Endothelial cell of umbilical vein (primary cell): ENCODE measurements around the gene XYLB. TPM values are rescaled to one million over a fixed set of nuclear protein-coding genes. Genes with fewer than 3 reads are reported as not detected.

Experiments
- BruUV-seq: library from RNA; stranded (reverse); fragments of 400-500 nt; replicated peaks from 2 replicates; lab custom pipeline; 2021; lab: Mats Ljungman, UMichigan
- CTCF ChIA-PET: fragments of 300-600, 350-600 bp; sonication (Branson Sonifier 250); formaldehyde crosslinking; loops from one replicate; lab custom pipeline; 2021; ENCODE audit warnings: antibody characterized with exemption, inconsistent platforms; lab: Charles Lee
- POLR2A ChIA-PET: fragments of 300-600, 350-600 bp; sonication (Branson Sonifier 250); formaldehyde crosslinking; loops from one replicate; lab custom pipeline; 2021; ENCODE audit warnings: antibody characterized with exemption, inconsistent platforms; lab: Charles Lee
- DNase-seq: peaks from one replicate; pipeline ENCODE4 v3.0.0-alpha.2; 2011; ENCODE audit warnings: low read depth, low spot score
- FAIRE-seq: peaks from 2 replicates; lab custom pipeline; 2011; peaks lifted over from hg19 to GRCh38; lab: Jason Lieb, UNC
- H2AFZ ChIP-seq: 2 replicates; pipeline ENCODE4 v1.6.0; 2012; ENCODE audit warnings: low read depth, low read length, control low read depth, inconsistent platforms
- H3K27ac ChIP-seq: 2 replicates; pipeline ENCODE4 v1.5.1; 2011; ENCODE audit warnings: low read depth, mild to moderate bottlenecking, control low read depth, low read length, moderate library complexity; ENCODE audit not compliant: insufficient read depth
- H3K27me3 ChIP-seq, 2 experiments: 2 replicates each; pipeline versions ENCODE4 v1.6.0 to v1.6.1; 2011; ENCODE audit warnings: low read length in 2 of 2, mixed read lengths in 1 of 2; ENCODE audit not compliant: control insufficient read depth in 2 of 2, insufficient read depth in 2 of 2
- H3K36me3 ChIP-seq, 2 experiments: 2 replicates in 1 of 2; 3 replicates in 1 of 2; pipeline ENCODE4 v1.5.1; 2011; ENCODE audit warnings: low read length in 2 of 2, mild to moderate bottlenecking in 1 of 2, moderate library complexity in 1 of 2; ENCODE audit not compliant: control insufficient read depth in 2 of 2, insufficient read depth in 2 of 2; ENCODE audit errors: extremely low read depth in 1 of 2
- H3K4me1 ChIP-seq: 3 replicates; pipeline ENCODE4 v1.5.1; 2011; ENCODE audit warnings: mild to moderate bottlenecking, low read length; ENCODE audit not compliant: control insufficient read depth, insufficient read depth; ENCODE audit errors: extremely low read depth
- H3K4me2 ChIP-seq: 2 replicates; pipeline ENCODE4 v1.6.1; 2011; ENCODE audit warnings: low read length, control low read depth, mixed read lengths; ENCODE audit not compliant: insufficient read depth
- H3K4me3 ChIP-seq, 3 experiments: fragments of 200-600 bp in 1 of 3; sonication (generic), shearing (Covaris generic) in 1 of 3; replicated peaks in 1 of 3; 2 replicates each; pipeline ENCODE4 v1.5.1; 2011 to 2016; ENCODE audit warnings: control low read depth in 3 of 3, low read length in 3 of 3, mild to moderate bottlenecking in 2 of 3, inconsistent platforms in 1 of 3, low read depth in 1 of 3, moderate library complexity in 1 of 3; ENCODE audit not compliant: insufficient read depth in 1 of 3
- H3K79me2 ChIP-seq: 2 replicates; pipeline ENCODE4 v1.6.0; 2012; ENCODE audit warnings: low read length, inconsistent platforms; ENCODE audit not compliant: control insufficient read depth, insufficient read depth
- H3K9ac ChIP-seq: replicated peaks from 2 replicates; pipeline ENCODE3; 2011; ENCODE audit warnings: low read length, control low read depth; ENCODE audit not compliant: insufficient read depth; ENCODE audit errors: extremely low read depth
- H3K9me1 ChIP-seq: replicated peaks from 3 replicates; pipeline ENCODE4 v1.6.0; 2011; ENCODE audit warnings: mild to moderate bottlenecking, low read length; ENCODE audit not compliant: control insufficient read depth, insufficient read depth; ENCODE audit errors: extremely low read depth
- H3K9me3 ChIP-seq: replicated peaks from 2 replicates; pipeline ENCODE4 v1.5.1; 2012; ENCODE audit warnings: low read length, inconsistent platforms; ENCODE audit not compliant: control insufficient read depth, insufficient read depth
- H4K20me1 ChIP-seq: replicated peaks from 2 replicates; pipeline ENCODE3; 2011; ENCODE audit warnings: mild to moderate bottlenecking, low read length; ENCODE audit not compliant: control insufficient read depth, insufficient read depth; ENCODE audit errors: extremely low read depth
- EZH2 ChIP-seq: IDR thresholded peaks from 2 replicates; pipeline ENCODE4 v1.6.1; 2012; ENCODE audit warnings: borderline replicate concordance, low read depth, mild to moderate bottlenecking, moderate library complexity, low read length, inconsistent platforms; ENCODE audit not compliant: severe bottlenecking
- FOS ChIP-seq: IDR thresholded peaks from 2 replicates; pipeline ENCODE4 v1.6.1; 2011; ENCODE audit warnings: mild to moderate bottlenecking, low read length, moderate library complexity, borderline replicate concordance; ENCODE audit not compliant: insufficient read depth
- GATA2 ChIP-seq: IDR thresholded peaks from 2 replicates; pipeline ENCODE4 v1.7.0; 2011; ENCODE audit warnings: low read depth, mild to moderate bottlenecking, moderate library complexity, mixed read lengths, low read length; ENCODE audit not compliant: insufficient read length, insufficient read depth
- JUN ChIP-seq: IDR thresholded peaks from 2 replicates; pipeline ENCODE4 v1.6.1; 2011; ENCODE audit warnings: borderline replicate concordance, low read depth; ENCODE audit not compliant: insufficient read length, insufficient read depth
- MYC ChIP-seq: IDR thresholded peaks from one replicate; pipeline ENCODE4 v1.6.1; 2011; ENCODE audit warnings: mild to moderate bottlenecking, low read depth, low read length
- POLR2A ChIP-seq: IDR thresholded peaks from 2 replicates; pipeline ENCODE4 v1.6.1; 2012; ENCODE audit warnings: low read depth, mild to moderate bottlenecking, control low read depth, low read length
- POLR2AphosphoS5 ChIP-seq: IDR thresholded peaks from 2 replicates; pipeline ENCODE4 v1.6.1; 2012; ENCODE audit warnings: low read depth, mild to moderate bottlenecking, control low read depth, low read length, moderate library complexity; ENCODE audit not compliant: insufficient read depth
- dilution Hi-C: fragments of 300-500 bp; cut with MboI; formaldehyde crosslinking; loops from one replicate; pipeline ENCODE4 v1.15.0; 2019; ENCODE audit warnings: low sequenced_read_pairs; ENCODE audit not compliant: extremely low pct_ligation_motif_present
- intact Hi-C: fragments of 100-400 bp; cut with micrococcal nuclease; formaldehyde crosslinking; loops from one replicate; pipeline ENCODE4 v1.10.0; 2022
- polyA plus RNA-seq, 4 experiments: library from polyadenylated mRNA; depleted of rRNA in 3 of 4; stranded (reverse) in 3 of 4; unstranded in 1 of 4; fragments of >200 nt; gene quantifications; 2 replicates each; pipeline versions ENCODE4 v1.2.1 to v1.2.3, GENCODE V29; 2011 to 2012; ENCODE audit warnings: missing spikeins in 1 of 4
- total RNA-seq: library from RNA; stranded (reverse); gene quantifications from 2 replicates; pipeline ENCODE4 v1.2.3, GENCODE V29; 2021
- TF ChIP-seq, protein P1 (sequence below): IDR thresholded peaks from 2 replicates; pipeline ENCODE4 v1.6.1; 2011; ENCODE audit not compliant: insufficient read depth, insufficient read length
- TF ChIP-seq, protein P2 (sequence below), 2 donors: IDR thresholded peaks; 1 replicate in 1 of 2; 2 replicates in 1 of 2; pipeline ENCODE4 v1.5.1; 2011; ENCODE audit warnings: low read length in 2 of 2, mild to moderate bottlenecking in 2 of 2, moderate library complexity in 2 of 2, control low read depth in 1 of 2, inconsistent platforms in 1 of 2, low read depth in 1 of 2; ENCODE audit not compliant: insufficient read depth in 1 of 2; ENCODE audit errors: extremely low read depth in 1 of 2

Gene XYLB
- total and polyA plus RNA-seq, 2 donors (not counting 3 experiments of a cell fraction or from before 2014, with no cell fraction given) = 3.7 to 4.3 TPM

DNA sequence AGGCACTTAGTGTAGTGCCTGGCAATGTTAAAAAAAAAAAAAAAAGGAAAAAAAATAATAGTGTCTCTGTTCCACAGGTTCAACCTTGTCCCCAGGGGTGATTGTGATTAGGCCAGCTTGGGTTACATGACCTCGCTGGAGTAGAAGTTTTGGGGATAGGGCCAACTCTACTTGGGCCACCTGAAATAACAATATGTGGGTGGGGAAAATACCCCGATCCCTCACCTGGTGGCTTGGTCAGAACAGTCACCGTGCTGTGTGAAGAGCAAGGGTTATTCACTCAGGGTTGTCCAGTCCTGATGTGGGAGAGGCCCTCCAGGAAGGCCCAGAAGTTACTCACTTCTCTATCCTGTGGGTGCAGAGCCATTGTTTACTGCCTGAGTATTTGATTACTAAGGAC lies 19.5 kb downstream of the XYLB start:
- H3K27me3 ChIP-seq = no peaks in the 10 kb centered on the region
- H3K9me3 ChIP-seq = no peaks in the 10 kb centered on the region
- no peaks in the 10 kb centered on the region for H3K79me2 ChIP-seq
- no TSS peak for BruUV-seq
- dilution Hi-C loops (no loop called here), intact Hi-C loops (no loop called here)
- no peak for DNase-seq
- H3K9me1 ChIP-seq = no peaks in the 10 kb centered on the region
- no peak overlapping the region for H3K4me3 ChIP-seq
- ChIA-PET POLR2A (no interaction called here), CTCF (interaction anchor here (1.2 kb wide), 1 partner anchor 11 kb away, joined by 3 read pairs; no protein-coding TSS in a partner anchor)
- H3K36me3 ChIP-seq = peaks cover 0 to 2% of the 10 kb centered on the region in 2 experiments
- no peak overlapping the region for H3K4me2 ChIP-seq
- H3K27ac ChIP-seq = no peak overlapping the region
- no peaks in the 10 kb centered on the region for H3K4me1 ChIP-seq
- no peak overlapping the region for H2AFZ ChIP-seq
- TF ChIP-seq MYC (no peak), FOS (no peak)
- H4K20me1 ChIP-seq = no peaks in the 10 kb centered on the region
- no peak for FAIRE-seq
- no peak overlapping the region for H3K9ac ChIP-seq

GRCh38 chr3:38367779-38368178 lies 21.2 kb downstream of the XYLB start:
- Histone ChIP-seq H3K9ac (no peak overlapping the region), H2AFZ (no peak overlapping the region), H3K4me1 (no peaks in the 10 kb centered on the region), H3K27me3 (no peaks in the 10 kb centered on the region), H3K27ac (no peak overlapping the region), H3K9me1 (no peaks in the 10 kb centered on the region), H3K4me2 (no peak overlapping the region), H3K9me3 (no peaks in the 10 kb centered on the region), H3K79me2 (no peaks in the 10 kb centered on the region), H4K20me1 (no peaks in the 10 kb centered on the region), H3K36me3 (peaks cover 0 to 3% of the 10 kb centered on the region in 2 experiments), H3K4me3 (no peak overlapping the region)
- TF ChIP-seq, protein P1, sequence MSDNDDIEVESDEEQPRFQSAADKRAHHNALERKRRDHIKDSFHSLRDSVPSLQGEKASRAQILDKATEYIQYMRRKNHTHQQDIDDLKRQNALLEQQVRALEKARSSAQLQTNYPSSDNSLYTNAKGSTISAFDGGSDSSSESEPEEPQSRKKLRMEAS = no peak
- TF ChIP-seq POLR2AphosphoS5 (no peak), EZH2 (no peak), FOS (no peak), GATA2 (no peak), MYC (no peak), JUN (no peak), POLR2A (no peak)
- TF ChIP-seq, protein P2, sequence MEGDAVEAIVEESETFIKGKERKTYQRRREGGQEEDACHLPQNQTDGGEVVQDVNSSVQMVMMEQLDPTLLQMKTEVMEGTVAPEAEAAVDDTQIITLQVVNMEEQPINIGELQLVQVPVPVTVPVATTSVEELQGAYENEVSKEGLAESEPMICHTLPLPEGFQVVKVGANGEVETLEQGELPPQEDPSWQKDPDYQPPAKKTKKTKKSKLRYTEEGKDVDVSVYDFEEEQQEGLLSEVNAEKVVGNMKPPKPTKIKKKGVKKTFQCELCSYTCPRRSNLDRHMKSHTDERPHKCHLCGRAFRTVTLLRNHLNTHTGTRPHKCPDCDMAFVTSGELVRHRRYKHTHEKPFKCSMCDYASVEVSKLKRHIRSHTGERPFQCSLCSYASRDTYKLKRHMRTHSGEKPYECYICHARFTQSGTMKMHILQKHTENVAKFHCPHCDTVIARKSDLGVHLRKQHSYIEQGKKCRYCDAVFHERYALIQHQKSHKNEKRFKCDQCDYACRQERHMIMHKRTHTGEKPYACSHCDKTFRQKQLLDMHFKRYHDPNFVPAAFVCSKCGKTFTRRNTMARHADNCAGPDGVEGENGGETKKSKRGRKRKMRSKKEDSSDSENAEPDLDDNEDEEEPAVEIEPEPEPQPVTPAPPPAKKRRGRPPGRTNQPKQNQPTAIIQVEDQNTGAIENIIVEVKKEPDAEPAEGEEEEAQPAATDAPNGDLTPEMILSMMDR (IDR thresholded peaks at IDR 0.05; ENCODE audit: extremely low read depth in 1 of 2, insufficient read depth in 1 of 2, low read depth in 1 of 2, low read length in 2 of 2) = no peak
- intact Hi-C loops (no loop called here), dilution Hi-C loops (no loop called here)
- no TSS peak for BruUV-seq
- FAIRE-seq (no peak), DNase-seq (no peak)
- ChIA-PET POLR2A (no interaction called here), CTCF (interaction anchor here (0.9 to 1.4 kb wide), 3 partner anchors 11 to 112 kb away, joined by 3 to 6 read pairs (median 3); partner anchors contain the start of gene XYLB)
